Sigmoid colon (tissue), 4 donors: ENCODE results near the gene POC1B.

ENCODE experiments used
- EP300 ChIP-seq, 4 donors: sonication (generic); formaldehyde crosslinking; IDR thresholded peaks; one replicate each; pipeline ENCODE4 v1.6.1; 2017; ENCODE audit warnings: antibody characterized with exemption in 4 of 4
- POLR2A ChIP-seq, 2 donors: fragments of 450-650 bp; IDR thresholded peaks; one replicate each; pipeline ENCODE4 v1.6.1; 2016; ENCODE audit warnings: antibody characterized with exemption in 2 of 2, mild to moderate bottlenecking in 2 of 2, moderate library complexity in 2 of 2
- TF ChIP-seq, protein P1 (sequence below), 4 experiments: fragments of 450-650 bp in 3 of 4; fragments of 200-600 bp in 1 of 4; IDR thresholded peaks; one replicate each; pipeline ENCODE4 v1.5.1; 2016 to 2019; ENCODE audit warnings: antibody characterized with exemption in 4 of 4, mild to moderate bottlenecking in 3 of 4, moderate library complexity in 2 of 4

DNA sequence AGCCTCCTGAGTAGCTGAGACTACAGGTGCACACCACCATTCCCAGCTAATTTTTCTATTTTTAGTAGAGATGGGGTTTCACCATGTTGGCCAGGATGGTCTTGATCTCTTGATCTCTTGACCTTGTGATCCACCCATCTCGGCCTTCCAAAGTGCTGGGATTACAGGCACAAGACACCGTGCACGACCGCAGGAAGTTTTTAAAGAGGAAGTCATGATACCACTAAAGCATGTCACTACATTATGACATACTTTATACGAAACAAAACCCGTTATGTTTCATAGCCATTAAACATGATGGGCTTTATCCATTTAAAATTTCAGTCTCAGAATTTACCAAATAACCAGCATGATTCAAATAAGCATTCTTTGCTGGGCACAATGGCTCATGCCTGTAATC lies 89.8 kb downstream of the POC1B start:
- TF ChIP-seq POLR2A (IDR thresholded peaks at IDR 0.05) (no peak), EP300 (IDR thresholded peaks at IDR 0.05) (no peak)
- TF ChIP-seq, protein P1, sequence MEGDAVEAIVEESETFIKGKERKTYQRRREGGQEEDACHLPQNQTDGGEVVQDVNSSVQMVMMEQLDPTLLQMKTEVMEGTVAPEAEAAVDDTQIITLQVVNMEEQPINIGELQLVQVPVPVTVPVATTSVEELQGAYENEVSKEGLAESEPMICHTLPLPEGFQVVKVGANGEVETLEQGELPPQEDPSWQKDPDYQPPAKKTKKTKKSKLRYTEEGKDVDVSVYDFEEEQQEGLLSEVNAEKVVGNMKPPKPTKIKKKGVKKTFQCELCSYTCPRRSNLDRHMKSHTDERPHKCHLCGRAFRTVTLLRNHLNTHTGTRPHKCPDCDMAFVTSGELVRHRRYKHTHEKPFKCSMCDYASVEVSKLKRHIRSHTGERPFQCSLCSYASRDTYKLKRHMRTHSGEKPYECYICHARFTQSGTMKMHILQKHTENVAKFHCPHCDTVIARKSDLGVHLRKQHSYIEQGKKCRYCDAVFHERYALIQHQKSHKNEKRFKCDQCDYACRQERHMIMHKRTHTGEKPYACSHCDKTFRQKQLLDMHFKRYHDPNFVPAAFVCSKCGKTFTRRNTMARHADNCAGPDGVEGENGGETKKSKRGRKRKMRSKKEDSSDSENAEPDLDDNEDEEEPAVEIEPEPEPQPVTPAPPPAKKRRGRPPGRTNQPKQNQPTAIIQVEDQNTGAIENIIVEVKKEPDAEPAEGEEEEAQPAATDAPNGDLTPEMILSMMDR (IDR thresholded peaks at IDR 0.05): no peak
